SH-SY5Y (cell line): ENCODE data around the gene ZDHHC7.

ENCODE experiments used
- GATA2 ChIP-seq: IDR thresholded peaks from 2 replicates; pipeline ENCODE4 v1.6.1; 2011; ENCODE audit warnings: mild to moderate bottlenecking, low read depth, low read length
- GATA3 ChIP-seq: IDR thresholded peaks from 2 replicates; pipeline ENCODE4 v1.6.1; 2011; ENCODE audit warnings: low read depth, mild to moderate bottlenecking, low read length, moderate library complexity

DNA sequence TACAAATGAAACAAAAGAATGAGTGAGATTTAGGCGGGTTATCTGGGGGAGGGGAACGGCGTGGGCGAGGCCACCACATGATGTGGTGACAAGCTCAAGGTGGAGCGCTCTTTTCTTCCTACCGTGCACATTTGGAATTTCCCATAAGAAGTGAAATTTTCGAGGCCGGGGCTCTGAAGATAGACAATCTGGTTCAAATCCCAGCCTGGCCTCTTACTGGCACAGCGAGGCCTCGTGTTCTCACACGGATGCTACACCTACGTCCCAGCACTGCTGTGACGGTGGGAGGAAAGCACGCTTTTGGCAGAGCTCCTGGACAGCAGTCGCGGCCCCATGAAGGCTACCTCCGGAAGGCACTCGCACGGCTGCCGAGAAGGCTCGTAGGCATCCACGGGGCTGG is 25.2 kb downstream of the ZDHHC7 start:
- TF ChIP-seq GATA3 = no peak
- no peak for TF ChIP-seq GATA2
